Measurements from ENCODE around the gene MID1. TPM values are rescaled to one million over a fixed set of nuclear protein-coding genes. Genes with fewer than 3 reads are reported as not detected.

Gene MID1
- total and polyA plus RNA-seq, 9 of the 15 experiments (the other 6 are each of a cell fraction or from before 2014, with no cell fraction given) = 0.07 to 0.54 (median 0.33) TPM

- H3K79me2 ChIP-seq (ENCODE audit: control insufficient read depth, insufficient read depth, low read length) = no peaks in the 10 kb centered on the region
- H3K4me2 ChIP-seq (ENCODE audit: insufficient read depth, low read length) = no peak overlapping the region
- H2AFZ ChIP-seq (ENCODE audit: low read depth, low read length) = no peak overlapping the region
- H3K27ac ChIP-seq (ENCODE audit: extremely low read depth, low read depth, low read length) = no peak overlapping the region
- no peak overlapping the region for H3K9ac ChIP-seq (ENCODE audit: insufficient read depth in 1 of 2, low read depth in 2 of 2, low read length in 2 of 2)
- WGBS (ENCODE audit: insufficient coverage, low coverage, missing lambda C conversion rate) = 7% methylated on average over 2 of the region's 2 CpGs
- CTCF ChIA-PET (ENCODE audit: low intra/inter-chr PET ratio) = no interaction called here
- H4K20me1 ChIP-seq (replicated peaks; ENCODE audit: control insufficient read depth, insufficient read depth, low read length) = no peaks in the 10 kb centered on the region
- no peaks in the 10 kb centered on the region for H3K9me3 ChIP-seq (replicated peaks; ENCODE audit: control insufficient read depth, insufficient read depth, low read depth, low read length)
- FAIRE-seq = no peak
- ATAC-seq = no peak
- peaks cover 3 to 15% of the 10 kb centered on the region in 2 experiments; a peak in 3 of 5 replicates for H3K4me1 ChIP-seq (replicated peaks in 1 of 2; ENCODE audit: control insufficient read depth in 2 of 2, insufficient read depth in 2 of 2, low read length in 2 of 2)
- no peaks in the 10 kb centered on the region for H3K9me1 ChIP-seq (ENCODE audit: control insufficient read depth, insufficient read depth, low read length)
- no TSS peak for BruUV-seq (replicated peaks)
- intact Hi-C loops (cut with micrococcal nuclease) = no loop called here
- POLR2A ChIA-PET = no interaction called here
- H3K4me3 ChIP-seq = no peak overlapping the region
- DNase-seq (ENCODE audit: extremely low read depth in 1 of 4, low spot score in 3 of 4) = no peak
- no peaks in the 10 kb centered on the region for H3K27me3 ChIP-seq (ENCODE audit: control insufficient read depth in 2 of 2, insufficient read depth in 2 of 2, low read length in 2 of 2)
- in situ Hi-C loops (cut with MboI) = no loop called here
- H3K36me3 ChIP-seq (ENCODE audit: control insufficient read depth, insufficient read depth, low read length) = no peaks in the 10 kb centered on the region
- TF ChIP-seq, protein P1, sequence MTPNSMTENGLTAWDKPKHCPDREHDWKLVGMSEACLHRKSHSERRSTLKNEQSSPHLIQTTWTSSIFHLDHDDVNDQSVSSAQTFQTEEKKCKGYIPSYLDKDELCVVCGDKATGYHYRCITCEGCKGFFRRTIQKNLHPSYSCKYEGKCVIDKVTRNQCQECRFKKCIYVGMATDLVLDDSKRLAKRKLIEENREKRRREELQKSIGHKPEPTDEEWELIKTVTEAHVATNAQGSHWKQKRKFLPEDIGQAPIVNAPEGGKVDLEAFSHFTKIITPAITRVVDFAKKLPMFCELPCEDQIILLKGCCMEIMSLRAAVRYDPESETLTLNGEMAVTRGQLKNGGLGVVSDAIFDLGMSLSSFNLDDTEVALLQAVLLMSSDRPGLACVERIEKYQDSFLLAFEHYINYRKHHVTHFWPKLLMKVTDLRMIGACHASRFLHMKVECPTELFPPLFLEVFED (CRISPR knock-in tag; conservative IDR thresholded peaks at IDR 0.05) = no peak
- TF ChIP-seq CEBPB (tag; IDR thresholded peaks at IDR 0.05) = 0 out of 2 replicates have a peak, but pooled peaks have one; percentile 20
- TF ChIP-seq XRCC5 (IDR thresholded peaks at IDR 0.05; ENCODE audit: low read depth, low read length) = no peak
- TF ChIP-seq ZNF184 (CRISPR knock-in tag; IDR thresholded peaks at IDR 0.05) = no peak
- no peak for TF ChIP-seq E4F1 (CRISPR knock-in tag; IDR thresholded peaks at IDR 0.05; ENCODE audit: borderline replicate concordance)
- TF ChIP-seq CHCHD3 (CRISPR knock-in tag; IDR thresholded peaks at IDR 0.05) = no peak
- no peak for TF ChIP-seq MYBL2 (IDR thresholded peaks at IDR 0.05; ENCODE audit: low read depth)
- no peak for TF ChIP-seq MYBL2 (CRISPR knock-in tag; IDR thresholded peaks at IDR 0.05; ENCODE audit: borderline replicate concordance)
- no peak for TF ChIP-seq CUX1 (CRISPR knock-in tag; IDR thresholded peaks at IDR 0.05)
These were observed 42.5 kb downstream of the MID1 start for GRCh38 chrX:10577853-10578252.
